Tongue (tissue), 2 donors: ENCODE results near the gene OTX2. TPM values are rescaled to one million over a fixed set of nuclear protein-coding genes. Genes with fewer than 3 reads are reported as not detected.

Source experiments
- DNase-seq: peaks from one replicate; pipeline ENCODE4 v3.0.0-alpha.2; 2015
- total RNA-seq: library from RNA; depleted of rRNA; stranded (reverse); fragments of >200 nt; gene quantifications from one replicate; pipeline ENCODE4 v1.2.3, GENCODE V29; 2014

Gene OTX2
- 0.10 TPM for total RNA-seq

- DNase-seq, result peak; percentile 32
These were observed at the start of gene OTX2 for GRCh38 chr14:56810147-56810719. OTX2 (minus strand) TSS chr14:56810479; CDS start chr14:56805456, 5,023 bp downstream.

GRCh38 chr14:56858422-56858821 lies 48.1 kb upstream of the OTX2 start:
- DNase-seq, result no peak

- DNase-seq, result no peak
These were observed 46.9 kb upstream of the OTX2 start for GRCh38 chr14:56857216-56857615.

- no peak for DNase-seq
These were observed 45.7 kb upstream of the OTX2 start for GRCh38 chr14:56855891-56856461.

GRCh38 chr14:56854325-56854724 lies 44.0 kb upstream of the OTX2 start:
- DNase-seq, result no peak

- no peak for DNase-seq
These were observed 37.0 kb upstream of the OTX2 start for GRCh38 chr14:56846970-56847930.

- DNase-seq, result peak; percentile 6
These were observed 34.2 kb upstream of the OTX2 start for GRCh38 chr14:56844406-56845002.

GRCh38 chr14:56841611-56842010 lies 31.3 kb upstream of the OTX2 start:
- DNase-seq, result no peak

- DNase-seq, result no peak
These were observed 29.9 kb upstream of the OTX2 start for GRCh38 chr14:56840221-56840620.

GRCh38 chr14:56829151-56829550 lies 18.9 kb upstream of the OTX2 start:
- no peak for DNase-seq

GRCh38 chr14:56826214-56826613 lies 15.9 kb upstream of the OTX2 start:
- no peak for DNase-seq

- no peak for DNase-seq
These were observed 11.7 kb upstream of the OTX2 start for GRCh38 chr14:56821805-56822610.

- no peak for DNase-seq
These were observed 10.9 kb upstream of the OTX2 start for GRCh38 chr14:56821177-56821576.

- no peak for DNase-seq
These were observed 7.2 kb upstream of the OTX2 start for GRCh38 chr14:56817396-56817921.

- peak; percentile 23 for DNase-seq
These were observed 6.5 kb upstream of the OTX2 start for GRCh38 chr14:56816574-56817391.

- DNase-seq, result peak; percentile 30
These were observed 5.5 kb upstream of the OTX2 start for GRCh38 chr14:56815745-56816144.

- DNase-seq, result peak; percentile 35
These were observed 4.9 kb upstream of the OTX2 start for GRCh38 chr14:56814969-56815700.

- no peak for DNase-seq
These were observed 4.3 kb upstream of the OTX2 start for GRCh38 chr14:56814519-56814959.

- no peak for DNase-seq
These were observed 2.9 kb upstream of the OTX2 start for GRCh38 chr14:56813143-56813551.
